Measurements from ENCODE around the gene APOC4. TPM values are rescaled to one million over a fixed set of nuclear protein-coding genes. Genes with fewer than 3 reads are reported as not detected.
A peak's percentile ranks its signal among the peaks of the same experiment; 100 is the strongest.
"Not testable (repeated sequence)": the region's sequence is repeated elsewhere in the genome, so short reads cannot be mapped to it uniquely, and the experiment has no call there.

The APOC4 gene
- total RNA-seq, 4 donors from 2014 or later = not detected

DNA sequence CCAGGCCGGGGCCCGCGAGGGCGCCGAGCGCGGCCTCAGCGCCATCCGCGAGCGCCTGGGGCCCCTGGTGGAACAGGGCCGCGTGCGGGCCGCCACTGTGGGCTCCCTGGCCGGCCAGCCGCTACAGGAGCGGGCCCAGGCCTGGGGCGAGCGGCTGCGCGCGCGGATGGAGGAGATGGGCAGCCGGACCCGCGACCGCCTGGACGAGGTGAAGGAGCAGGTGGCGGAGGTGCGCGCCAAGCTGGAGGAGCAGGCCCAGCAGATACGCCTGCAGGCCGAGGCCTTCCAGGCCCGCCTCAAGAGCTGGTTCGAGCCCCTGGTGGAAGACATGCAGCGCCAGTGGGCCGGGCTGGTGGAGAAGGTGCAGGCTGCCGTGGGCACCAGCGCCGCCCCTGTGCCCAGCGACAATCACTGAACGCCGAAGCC is 33.2 kb upstream of the APOC4 start:
- intact Hi-C loops (cut with DNase I; ENCODE audit: low total_unique reads) = no loop called here
- Histone ChIP-seq H3K4me1 (no peaks in the 10 kb centered on the region), H3K4me3 (no peak overlapping the region), H3K27ac (no peak overlapping the region), H3K36me3 (no peaks in the 10 kb centered on the region), H3K9me3 (no peaks in the 10 kb centered on the region), H3K27me3 (peaks cover 52 to 54% (median 54%) of the 10 kb centered on the region in 3 donors)
- in situ Hi-C loops (cut with MboI; ENCODE audit: low sequenced_read_pairs in 4 of 4) = loop anchor here in 2 of 4 donors (5.0 to 10.0 kb wide), 2 partner anchors 43 to 46 kb away; partner anchors contain the start of gene CLPTM1 (in 1 of the 2)
- TF ChIP-seq POLR2A (IDR thresholded peaks at IDR 0.05) = no peak
- DNase-seq (no peak), ATAC-seq (no peak)

DNA sequence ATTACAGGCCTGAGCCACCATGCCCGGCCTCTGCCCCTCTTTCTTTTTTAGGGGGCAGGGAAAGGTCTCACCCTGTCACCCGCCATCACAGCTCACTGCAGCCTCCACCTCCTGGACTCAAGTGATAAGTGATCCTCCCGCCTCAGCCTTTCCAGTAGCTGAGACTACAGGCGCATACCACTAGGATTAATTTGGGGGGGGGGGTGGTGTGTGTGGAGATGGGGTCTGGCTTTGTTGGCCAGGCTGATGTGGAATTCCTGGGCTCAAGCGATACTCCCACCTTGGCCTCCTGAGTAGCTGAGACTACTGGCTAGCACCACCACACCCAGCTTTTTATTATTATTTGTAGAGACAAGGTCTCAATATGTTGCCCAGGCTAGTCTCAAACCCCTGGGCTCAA is 32.3 kb upstream of the APOC4 start:
- DNase-seq = no peak
- Histone ChIP-seq H3K4me3 (no peak overlapping the region), H3K27me3 (peaks cover 49 to 53% (median 51%) of the 10 kb centered on the region in 3 donors), H3K27ac (no peak overlapping the region), H3K4me1 (peaks cover 0 to 5% of the 10 kb centered on the region in 2 donors), H3K36me3 (no peaks in the 10 kb centered on the region), H3K9me3 (no peaks in the 10 kb centered on the region)
- intact Hi-C loops (cut with DNase I; ENCODE audit: low total_unique reads) (no loop called here), in situ Hi-C loops (cut with MboI; ENCODE audit: low sequenced_read_pairs in 4 of 4) (loop anchor here in 2 of 4 donors (5.0 to 10.0 kb wide), 2 partner anchors 43 to 45 kb away; partner anchors contain the start of gene CLPTM1 (in 1 of the 2))
- TF ChIP-seq, protein P1, sequence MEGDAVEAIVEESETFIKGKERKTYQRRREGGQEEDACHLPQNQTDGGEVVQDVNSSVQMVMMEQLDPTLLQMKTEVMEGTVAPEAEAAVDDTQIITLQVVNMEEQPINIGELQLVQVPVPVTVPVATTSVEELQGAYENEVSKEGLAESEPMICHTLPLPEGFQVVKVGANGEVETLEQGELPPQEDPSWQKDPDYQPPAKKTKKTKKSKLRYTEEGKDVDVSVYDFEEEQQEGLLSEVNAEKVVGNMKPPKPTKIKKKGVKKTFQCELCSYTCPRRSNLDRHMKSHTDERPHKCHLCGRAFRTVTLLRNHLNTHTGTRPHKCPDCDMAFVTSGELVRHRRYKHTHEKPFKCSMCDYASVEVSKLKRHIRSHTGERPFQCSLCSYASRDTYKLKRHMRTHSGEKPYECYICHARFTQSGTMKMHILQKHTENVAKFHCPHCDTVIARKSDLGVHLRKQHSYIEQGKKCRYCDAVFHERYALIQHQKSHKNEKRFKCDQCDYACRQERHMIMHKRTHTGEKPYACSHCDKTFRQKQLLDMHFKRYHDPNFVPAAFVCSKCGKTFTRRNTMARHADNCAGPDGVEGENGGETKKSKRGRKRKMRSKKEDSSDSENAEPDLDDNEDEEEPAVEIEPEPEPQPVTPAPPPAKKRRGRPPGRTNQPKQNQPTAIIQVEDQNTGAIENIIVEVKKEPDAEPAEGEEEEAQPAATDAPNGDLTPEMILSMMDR (IDR thresholded peaks at IDR 0.05 in 4 of 5, conservative IDR thresholded peaks at IDR 0.05 in 1 of 5) = no peak
- TF ChIP-seq POLR2A (IDR thresholded peaks at IDR 0.05) = no peak
- ATAC-seq = no peak

DNA sequence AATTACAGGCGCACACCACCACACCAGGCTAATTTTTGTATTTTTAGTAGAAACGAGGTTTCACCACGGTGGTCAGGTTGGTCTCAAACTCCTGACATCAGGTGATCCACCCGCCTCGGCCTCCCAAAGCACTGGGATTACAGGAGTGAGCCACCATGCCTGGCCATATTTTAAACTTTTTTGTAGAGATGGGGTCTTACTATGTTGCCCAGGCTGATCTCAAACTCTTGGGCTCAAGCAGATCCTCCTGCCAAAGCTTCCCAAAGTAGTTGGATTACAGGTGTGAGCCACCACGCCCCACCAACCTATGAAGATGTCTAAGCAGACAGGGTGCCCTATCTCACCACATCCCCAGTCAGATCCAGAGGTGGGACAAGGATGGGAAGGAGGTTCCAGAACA is 30.1 kb upstream of the APOC4 start:
- DNase-seq; in situ Hi-C loops (cut with MboI; ENCODE audit: low sequenced_read_pairs in 4 of 4); H3K4me3 ChIP-seq; H3K4me1 ChIP-seq; H3K27ac ChIP-seq; H3K9me3 ChIP-seq; H3K36me3 ChIP-seq; intact Hi-C loops (cut with DNase I; ENCODE audit: low total_unique reads); ATAC-seq: not testable (repeated sequence)
- H3K27me3 ChIP-seq = peaks cover 28 to 33% (median 30%) of the 10 kb centered on the region in 3 donors

DNA sequence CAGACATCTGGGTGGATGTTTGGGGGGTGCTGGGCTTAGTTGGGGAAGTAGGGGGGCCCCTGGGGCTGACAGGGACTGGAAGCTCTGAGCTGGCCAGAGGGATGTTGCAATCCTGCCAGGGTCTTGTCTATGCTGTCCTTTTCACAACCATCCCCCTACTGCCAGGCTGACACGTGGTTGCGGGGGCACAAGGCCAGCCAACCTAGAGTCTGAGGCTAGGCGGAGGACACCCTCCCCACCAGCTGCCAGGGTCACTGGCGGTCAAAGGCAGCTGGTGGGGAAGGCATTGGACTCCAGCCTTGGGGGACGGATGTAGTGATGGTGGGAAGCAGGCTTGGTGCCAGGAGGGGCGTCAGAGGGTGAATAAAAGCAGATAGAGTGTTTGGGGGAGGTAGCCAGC is 29.2 kb upstream of the APOC4 start:
- in situ Hi-C loops (cut with MboI; ENCODE audit: low sequenced_read_pairs in 4 of 4) = no loop called here
- Histone ChIP-seq H3K36me3 (no peaks in the 10 kb centered on the region), H3K9me3 (no peaks in the 10 kb centered on the region), H3K27me3 (peaks cover 18 to 25% (median 21%) of the 10 kb centered on the region in 3 donors), H3K27ac (no peak overlapping the region), H3K4me3 (no peak overlapping the region), H3K4me1 (peaks cover 0 to 7% of the 10 kb centered on the region in 2 donors)
- DNase-seq (peak; percentile 15 to 59), ATAC-seq (peak in 1 of 2 donors; percentile 32)
- TF ChIP-seq, protein P1 (IDR thresholded peaks at IDR 0.05 in 4 of 5, conservative IDR thresholded peaks at IDR 0.05 in 1 of 5) = no peak
- no peak for TF ChIP-seq POLR2A (IDR thresholded peaks at IDR 0.05)
- intact Hi-C loops (cut with DNase I; ENCODE audit: low total_unique reads) = no loop called here

DNA sequence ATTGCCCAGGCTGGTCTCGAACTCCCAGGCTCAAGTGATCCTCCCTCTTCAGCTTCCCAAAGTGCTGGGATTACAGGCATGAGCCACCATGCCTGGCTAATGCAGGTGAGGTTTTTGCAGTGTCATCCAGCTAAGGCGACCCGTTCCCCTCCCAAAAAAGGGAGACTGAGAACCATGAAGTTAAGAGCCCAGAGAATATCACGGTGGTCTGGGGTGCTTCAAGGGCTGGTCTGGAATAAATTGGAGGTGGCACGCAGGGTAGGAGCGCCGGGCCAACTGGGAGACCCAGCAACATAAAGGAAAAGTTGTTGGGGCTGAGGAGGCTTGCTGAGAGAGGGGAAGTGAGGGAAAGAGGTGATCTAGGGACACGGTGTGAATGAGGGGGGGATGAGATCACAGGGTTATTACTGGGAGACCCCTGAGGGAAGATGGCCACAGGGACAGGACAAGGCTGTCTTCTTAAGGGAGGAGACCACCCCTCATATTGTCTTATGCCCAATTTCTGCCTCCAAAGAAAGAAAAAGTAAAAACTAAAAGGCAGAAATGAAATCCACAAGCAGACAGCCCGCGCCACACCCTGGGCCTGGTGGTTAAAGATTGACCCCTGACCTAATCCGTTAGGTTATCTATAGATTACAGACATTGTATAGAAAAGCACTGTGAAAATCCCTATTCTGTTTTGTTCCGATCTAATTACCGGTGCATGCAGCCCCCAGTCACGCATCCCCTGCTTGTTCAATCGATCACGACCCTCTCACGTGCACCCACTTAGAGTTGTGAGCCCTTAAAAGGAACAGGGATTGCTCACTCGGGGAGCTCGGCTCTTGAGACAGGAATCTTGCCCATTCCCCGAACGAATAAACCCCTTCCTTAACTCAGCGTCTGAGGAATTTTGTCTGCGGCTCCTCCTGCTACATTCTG is 28.3 kb upstream of the APOC4 start:
- H3K27me3 ChIP-seq = peaks cover 15 to 23% (median 18%) of the 10 kb centered on the region in 3 donors
- DNase-seq; intact Hi-C loops (cut with DNase I; ENCODE audit: low total_unique reads); H3K4me1 ChIP-seq; in situ Hi-C loops (cut with MboI; ENCODE audit: low sequenced_read_pairs in 4 of 4); H3K4me3 ChIP-seq; H3K36me3 ChIP-seq; ATAC-seq; H3K27ac ChIP-seq; H3K9me3 ChIP-seq: not testable (repeated sequence)

DNA sequence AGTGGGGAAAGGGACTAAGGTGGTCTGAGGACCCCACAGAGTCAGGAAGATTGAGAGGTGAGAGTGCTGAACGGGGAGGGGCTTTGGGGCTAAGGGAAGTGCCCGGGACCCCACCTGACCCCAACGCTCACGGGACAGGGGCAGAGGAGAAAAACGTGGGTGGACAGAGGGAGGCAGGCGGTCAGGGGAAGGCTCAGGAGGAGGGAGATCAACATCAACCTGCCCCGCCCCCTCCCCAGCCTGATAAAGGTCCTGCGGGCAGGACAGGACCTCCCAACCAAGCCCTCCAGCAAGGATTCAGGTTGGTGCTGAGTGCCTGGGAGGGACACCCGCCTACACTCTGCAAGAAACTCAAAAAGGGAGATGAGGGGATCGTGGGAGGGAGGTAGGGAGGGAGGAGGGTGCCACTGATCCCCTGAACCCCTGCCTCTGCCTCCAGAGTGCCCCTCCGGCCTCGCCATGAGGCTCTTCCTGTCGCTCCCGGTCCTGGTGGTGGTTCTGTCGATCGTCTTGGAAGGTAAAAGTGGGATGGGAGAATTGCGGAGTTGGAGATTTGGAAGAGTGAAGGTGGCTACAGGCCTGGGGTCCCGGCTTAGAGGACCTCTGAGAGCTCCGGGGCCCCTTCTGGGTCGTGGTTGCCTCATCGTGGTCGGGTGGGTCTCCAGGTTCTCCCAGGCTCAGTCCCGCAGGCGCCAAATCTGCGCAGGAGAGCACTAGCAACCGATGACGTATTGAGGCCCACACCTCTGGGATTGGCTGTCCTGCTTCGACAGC is 27.4 kb upstream of the APOC4 start, which contains the start of gene APOC1:
Gene APOC1, plus strand, starts transcription at position 176 of the 774 bp plus-strand sequence. Its CDS starts 284 bp downstream, at position 460.
- peak within 1 kb of the TSS in 1 of 4 donors; percentile 26 for H3K27ac ChIP-seq
- H3K36me3 ChIP-seq; H3K4me1 ChIP-seq; H3K9me3 ChIP-seq; intact Hi-C loops (cut with DNase I; ENCODE audit: low total_unique reads); in situ Hi-C loops (cut with MboI; ENCODE audit: low sequenced_read_pairs in 4 of 4): not testable (repeated sequence)
- peaks cover 15 to 23% (median 18%) of the 10 kb centered on the region in 3 donors for H3K27me3 ChIP-seq
- ATAC-seq (peak; percentile 89 to 95), DNase-seq (peak; percentile 69 to 76)
- H3K4me3 ChIP-seq = peak within 1 kb of the TSS; percentile 57 to 63 (median 61)

Measured in gastrocnemius medialis (tissue), 4 donors.